Stimulated activated CD4-positive, alpha-beta T cell treated with anti-CD3 and anti-CD28 coated beads, Interleukin-1b, Interleukin-23, amount 100 ng/mL, for 24 hours (primary cell): ENCODE results near the gene TEX13A.
"Not testable (repeated sequence)": the region's sequence is repeated elsewhere in the genome, so short reads cannot be mapped to it uniquely, and the experiment has no call there.

Source experiments
- DNase-seq, 4 experiments: peaks; one replicate each; pipeline ENCODE4 v3.0.0-alpha.2; 2020; ENCODE audit warnings: low read depth in 4 of 4, low spot score in 1 of 4

TEX13A gene

GRCh38 chrX:105220636-105221035 lies at the start of gene TEX13A:
Gene TEX13A, minus strand, starts transcription at chrX:105220694. Its CDS starts 297 bp downstream, at chrX:105220397.
- DNase-seq, result no peak

DNA sequence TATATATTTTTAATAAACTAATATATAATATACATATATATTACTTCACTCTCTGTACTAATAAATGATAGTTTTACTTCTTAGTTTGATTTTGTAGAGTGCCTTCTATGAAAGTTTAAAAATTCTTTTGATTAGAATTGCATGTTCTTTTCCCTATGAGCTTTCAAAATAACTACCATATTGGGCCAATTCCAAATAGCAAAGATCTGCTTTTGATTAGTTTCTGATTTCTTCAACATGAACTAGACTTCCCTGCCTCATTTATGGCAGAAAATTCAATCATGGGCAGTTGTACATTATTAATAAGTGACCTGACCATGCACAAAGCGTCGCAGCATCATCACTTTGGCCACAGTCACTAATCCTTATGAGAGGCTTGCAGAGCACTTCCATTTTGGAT lies 48.9 kb upstream of the TEX13A start:
- no peak for DNase-seq

DNA sequence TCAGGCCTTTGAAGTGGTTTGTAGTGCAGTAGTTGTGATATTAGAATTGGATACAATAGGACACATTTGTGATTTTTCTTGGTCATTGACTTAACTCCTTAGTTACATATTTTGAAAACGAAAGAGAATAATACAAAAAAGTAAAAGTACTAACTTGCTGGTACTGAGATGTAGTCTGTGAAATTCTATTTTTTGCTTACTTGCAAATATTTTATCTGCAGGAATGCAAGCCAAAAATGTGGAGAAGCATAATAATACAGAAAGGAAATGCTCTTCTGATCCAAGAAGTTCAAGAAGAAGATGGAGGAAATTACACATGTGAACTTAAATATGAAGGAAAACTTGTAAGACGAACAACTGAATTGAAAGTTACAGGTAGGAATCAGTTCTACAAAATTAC lies 46.7 kb upstream of the TEX13A start:
- no peak for DNase-seq

DNA sequence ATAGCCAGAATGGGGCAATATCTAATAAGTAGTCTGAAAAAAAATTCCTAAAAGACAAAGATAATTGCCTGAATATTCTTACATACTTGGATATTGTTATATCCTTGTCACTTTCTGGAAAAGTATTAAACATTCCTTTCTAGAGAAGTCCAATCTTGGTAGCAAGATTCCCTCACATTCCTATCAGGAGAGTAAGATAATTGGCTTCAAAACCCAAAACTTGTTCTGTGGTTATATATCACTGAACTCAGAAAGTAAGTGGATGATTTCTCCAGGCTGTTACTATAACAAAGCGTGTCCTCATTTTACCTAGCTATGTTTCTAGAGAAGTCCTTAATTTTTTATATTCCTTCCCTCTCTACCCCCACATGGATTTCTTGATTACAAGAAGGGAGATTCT lies 46.0 kb upstream of the TEX13A start:
- no peak for DNase-seq

DNA sequence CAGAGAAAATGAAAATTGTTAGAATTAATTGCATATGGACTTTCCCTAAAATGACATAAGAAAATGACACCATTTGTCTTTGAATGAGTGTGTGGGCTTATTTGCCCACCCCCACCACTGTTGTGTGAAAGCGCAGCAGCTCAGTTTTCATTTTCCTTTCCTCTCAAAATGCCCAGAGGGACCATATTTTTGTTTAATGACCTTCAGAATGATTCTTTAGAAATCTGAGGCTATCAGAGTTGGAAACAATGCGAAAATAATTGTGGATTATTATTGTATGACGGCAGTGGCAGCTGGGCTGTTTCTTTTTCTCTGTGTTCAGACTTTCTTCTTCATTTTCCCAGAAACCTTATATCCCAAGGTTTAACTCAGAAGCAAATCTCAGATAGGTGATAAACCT lies 44.6 kb upstream of the TEX13A start:
- no peak for DNase-seq

DNA sequence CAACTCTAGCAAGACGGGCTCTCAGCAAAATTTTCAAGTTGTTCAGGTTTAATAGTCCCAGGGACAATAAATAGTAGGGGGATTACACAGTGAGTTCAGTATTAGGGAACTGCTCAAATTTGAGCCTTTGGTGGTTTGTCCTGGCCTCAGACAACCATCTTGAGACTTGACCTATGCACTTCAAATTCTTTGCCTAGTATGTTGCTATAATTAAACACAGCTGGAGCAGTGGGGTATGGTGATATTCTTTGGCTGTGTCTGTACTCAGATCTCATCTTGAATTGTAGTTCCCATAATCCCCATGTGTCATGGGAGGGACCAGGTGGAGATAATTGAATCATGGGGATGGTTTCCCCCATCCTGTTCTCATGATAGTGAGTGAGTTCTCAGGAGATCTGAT lies 43.3 kb upstream of the TEX13A start:
- no peak for DNase-seq

GRCh38 chrX:105263171-105263570 lies 42.7 kb upstream of the TEX13A start:
- no peak for DNase-seq

DNA sequence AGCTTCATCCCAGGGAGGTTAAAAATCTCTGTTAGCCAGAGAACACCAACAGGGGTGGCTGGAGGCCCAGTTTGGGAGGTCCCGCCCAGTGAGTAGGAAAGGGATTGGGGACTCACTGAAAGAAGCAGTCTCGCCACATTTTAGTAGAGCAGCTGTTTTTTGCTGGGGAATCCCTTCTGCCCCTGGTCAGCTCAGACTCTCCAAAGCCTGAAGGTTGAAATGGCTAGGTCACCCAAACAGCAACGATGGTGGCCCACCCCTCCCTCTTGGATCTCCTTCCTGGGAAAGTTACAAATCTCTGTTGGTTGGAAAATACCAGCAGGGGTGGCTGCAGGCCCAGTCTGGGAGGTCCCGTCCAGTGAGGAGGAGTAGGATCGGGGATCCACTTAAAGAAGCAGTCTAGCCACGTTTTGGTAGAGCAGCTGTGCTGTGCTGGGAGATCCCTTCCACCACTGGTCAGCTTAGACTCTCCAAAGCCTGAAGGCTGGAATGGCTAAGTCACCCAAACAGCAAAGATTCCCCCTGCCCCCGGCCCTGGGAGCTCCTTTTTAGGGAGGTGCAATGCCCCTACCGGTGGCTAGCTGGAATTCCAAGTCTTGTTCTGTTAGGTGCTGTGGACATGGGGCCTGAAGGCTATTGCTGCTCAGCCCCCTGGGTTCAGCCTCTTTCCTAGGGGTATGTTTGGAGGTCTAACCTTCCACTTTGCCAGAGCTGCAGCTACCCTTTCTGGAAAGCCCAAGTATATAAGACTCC lies 40.0 kb upstream of the TEX13A start:
- no peak for DNase-seq

- DNase-seq, result no peak
These were observed 20.6 kb upstream of the TEX13A start for GRCh38 chrX:105241056-105241455.

DNA sequence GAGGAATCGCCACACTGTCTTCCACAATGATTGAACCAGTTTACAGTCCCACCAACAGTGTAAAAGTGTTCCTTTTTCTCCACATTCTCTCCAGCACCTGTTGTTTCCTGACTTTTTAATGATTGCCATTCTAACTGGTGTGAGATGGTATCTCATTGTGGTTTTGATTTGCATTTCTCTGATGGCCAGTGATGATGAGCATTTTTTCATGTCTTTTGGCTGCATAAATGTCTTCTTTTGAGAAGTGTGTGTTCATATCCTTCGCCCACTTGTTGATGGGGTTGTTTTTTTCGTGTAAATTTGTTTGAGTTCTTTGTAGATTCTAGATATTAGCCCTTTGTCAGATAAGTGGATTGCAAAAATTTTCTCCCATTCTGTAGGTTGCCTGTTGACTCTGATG lies 16.9 kb upstream of the TEX13A start:
- not testable (repeated sequence) for DNase-seq

DNA sequence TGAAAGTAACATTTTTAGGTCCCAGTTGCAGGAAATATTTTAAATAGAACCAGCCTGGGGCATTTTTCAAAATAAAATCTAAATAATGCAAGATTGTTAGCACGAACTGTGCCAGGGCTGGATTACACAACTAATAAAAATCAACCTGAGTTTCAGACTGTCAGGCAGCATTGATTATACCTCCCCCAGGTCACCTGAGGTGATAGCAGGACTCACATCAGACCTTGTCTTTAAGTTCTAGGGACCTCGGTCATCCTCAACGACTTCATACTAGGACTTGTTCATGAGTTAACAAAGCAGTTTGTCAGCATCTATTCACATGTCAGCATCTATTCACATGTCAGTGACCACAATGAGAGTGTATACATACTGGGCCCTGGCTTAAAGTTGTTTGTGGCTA lies 8.7 kb upstream of the TEX13A start:
- DNase-seq, result no peak

DNA sequence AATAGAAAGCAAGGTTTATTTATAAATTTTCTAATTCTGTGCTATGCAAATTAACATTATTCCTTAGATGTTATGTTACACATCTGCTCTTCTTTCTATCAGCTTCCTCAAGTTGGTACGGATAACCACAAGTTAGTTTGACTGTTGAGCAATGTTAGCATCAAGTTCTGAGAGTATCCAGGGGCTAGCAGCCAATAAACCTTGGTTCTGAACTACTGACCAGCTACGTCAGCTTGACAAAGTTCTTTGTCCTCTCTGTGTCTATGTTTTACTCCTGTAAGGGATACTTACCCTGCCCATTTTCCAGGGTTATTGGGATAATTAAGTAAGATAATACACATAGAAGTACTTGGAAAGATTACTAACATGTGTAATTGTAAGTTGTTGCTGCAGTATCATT lies 8.1 kb upstream of the TEX13A start:
- DNase-seq, result no peak

DNA sequence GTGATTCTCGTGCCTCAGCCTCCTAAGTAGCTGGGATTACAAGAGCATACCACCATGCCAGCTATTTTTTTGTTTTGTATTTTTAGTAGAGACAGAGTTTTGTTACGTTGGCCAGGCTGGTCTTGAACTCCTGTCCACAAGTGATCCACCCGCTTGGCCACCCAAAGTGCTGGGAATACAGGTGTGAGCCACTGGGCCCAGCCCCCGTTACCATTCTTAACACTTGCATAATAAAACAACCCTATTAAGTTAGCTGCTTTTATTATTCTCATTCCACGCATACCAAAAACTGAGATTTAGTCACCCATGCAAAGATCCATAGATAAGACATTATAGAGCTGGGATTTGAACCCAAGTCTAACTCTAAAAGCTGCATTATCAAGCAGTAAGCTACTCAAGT lies 6.0 kb upstream of the TEX13A start:
- DNase-seq, result no peak

DNA sequence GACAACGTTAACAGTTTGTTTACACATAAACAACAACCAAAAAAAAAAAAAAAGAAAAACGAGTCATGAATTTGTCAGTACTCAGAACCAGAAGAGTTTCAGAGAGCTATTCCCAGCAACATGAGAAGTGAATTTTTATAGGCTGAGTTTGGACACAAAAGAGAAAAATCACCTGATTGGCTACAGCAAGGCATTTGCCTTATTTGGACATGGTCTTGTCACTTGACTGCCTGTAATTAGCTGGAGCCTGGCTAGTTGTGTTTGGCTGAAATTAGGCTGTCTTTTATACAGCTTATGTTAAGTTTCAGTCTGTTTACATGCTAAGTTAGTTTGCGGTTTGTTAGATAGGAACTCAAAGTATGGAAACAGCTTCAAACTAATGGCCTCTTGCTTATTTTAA lies 880 bp upstream of the TEX13A start:
- no peak for DNase-seq

DNA sequence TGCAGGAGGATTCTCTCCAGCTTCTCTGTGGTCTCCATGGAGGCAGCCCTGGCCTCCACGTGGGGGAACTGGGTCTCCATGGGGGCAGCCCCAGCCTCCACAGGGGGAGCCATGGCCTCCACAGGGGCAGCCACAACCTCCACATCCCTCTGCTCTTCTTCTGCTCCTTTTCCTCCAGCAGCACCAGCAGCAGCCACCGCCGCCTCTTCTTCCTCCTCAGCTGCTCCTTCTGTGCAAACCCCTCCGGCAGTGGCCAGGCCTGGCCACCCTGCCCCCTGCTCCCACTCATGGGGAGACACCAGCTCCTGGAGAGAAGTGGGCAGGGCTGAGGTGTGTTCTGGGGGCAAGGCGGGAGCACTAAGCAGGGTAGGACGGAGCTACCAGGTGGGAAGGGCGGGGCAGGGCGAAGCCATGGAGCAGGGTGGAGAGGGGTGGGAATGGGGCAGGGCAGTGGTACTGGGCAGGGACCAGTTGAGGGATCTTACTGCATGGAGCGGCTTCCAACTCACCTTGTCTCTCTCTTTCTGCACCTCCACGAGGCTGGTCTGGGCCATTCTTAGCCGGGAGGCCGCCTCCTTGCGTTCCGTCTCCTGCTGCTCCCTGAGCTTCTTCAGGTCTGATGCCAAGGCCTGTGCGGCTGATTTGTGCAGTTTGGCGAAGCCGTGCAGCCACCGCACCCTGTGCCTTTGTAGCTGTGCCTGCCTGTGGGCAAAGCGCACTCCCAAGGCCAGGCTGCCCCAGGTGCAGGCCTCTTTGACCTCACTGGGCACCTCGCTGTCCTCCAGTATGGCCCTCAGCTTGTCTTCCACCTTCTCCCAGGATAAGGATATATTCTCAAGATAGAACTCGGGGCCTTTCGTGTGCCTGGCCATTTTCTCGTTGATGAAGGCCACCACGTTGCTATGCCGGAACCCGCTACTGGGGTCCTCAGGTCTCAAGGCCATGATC lies 766 bp downstream of the TEX13A start:
- no peak for DNase-seq

DNA sequence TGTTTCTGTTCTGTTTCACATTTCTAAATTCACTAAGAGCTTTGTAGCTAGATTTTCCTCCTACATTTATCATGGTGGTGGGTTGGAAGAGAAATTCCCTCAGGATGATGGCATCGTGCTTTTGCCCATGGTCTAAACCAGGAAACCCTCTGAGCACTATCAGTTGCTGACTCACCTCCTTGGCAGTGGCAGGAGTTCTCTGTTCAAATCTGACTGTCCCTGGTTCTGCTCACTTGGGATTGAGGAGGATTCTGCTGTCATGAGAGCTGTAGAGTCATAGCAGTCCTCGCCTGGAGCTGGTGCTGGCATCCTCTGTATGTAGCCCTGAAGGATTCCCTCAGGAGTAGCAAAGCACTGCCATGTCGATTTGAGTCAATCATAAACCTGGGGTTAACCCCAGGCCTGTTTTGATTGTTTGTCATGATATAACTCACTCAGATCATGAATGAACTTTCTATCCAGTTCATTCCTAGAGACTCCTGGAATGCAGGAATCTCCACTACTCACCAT lies 9.4 kb downstream of the TEX13A start:
- DNase-seq, result no peak

DNA sequence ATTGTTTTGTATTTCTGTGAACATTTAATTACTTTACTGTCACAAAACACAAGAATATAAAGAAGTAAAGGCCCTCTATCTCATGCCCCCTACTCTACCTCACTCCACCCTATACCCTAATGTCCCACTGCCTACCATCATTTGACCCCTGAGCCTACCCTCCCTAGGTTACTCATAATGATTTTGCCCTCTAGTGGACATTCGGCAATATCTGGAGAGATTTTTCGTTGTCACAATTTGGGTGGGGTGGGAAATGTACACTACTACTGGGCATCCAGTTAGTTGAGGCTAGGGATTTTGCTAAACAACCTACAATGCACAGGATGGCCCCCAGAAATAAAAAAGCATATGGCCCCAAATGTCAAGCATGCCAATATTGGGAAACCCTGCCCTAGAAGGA lies 10.2 kb downstream of the TEX13A start:
- no peak for DNase-seq

GRCh38 chrX:105209406-105209805 lies 11.1 kb downstream of the TEX13A start:
- DNase-seq, result no peak

- no peak for DNase-seq
These were observed 28.6 kb downstream of the TEX13A start for GRCh38 chrX:105191878-105192277.

DNA sequence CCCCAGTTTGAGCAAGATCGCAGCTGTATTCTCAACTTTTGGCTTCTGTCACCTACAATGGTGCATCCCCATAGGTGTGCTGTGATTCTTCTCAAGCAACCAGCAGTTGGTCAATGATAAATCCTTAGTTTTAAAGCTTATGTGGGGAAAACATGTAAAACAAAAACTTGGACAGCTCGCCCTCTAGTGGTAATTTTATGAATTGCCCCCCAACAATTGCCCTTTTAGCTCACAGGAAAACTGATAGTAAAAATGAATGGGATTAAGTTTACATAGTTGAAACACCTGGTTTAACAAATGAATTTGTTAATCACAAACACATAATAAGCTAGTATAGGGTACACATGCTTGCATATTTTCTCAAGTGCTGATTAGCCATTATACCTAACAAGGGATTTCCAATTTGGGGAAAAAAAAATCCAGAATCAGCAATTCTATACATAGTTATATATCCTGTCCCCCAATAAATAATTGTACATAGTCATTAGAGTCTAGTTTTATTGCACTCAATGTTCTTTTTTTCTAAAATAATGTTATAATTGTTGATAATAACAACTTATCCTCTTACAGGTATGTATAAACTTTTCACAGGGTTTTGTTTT lies 30.1 kb downstream of the TEX13A start:
- no peak for DNase-seq

DNA sequence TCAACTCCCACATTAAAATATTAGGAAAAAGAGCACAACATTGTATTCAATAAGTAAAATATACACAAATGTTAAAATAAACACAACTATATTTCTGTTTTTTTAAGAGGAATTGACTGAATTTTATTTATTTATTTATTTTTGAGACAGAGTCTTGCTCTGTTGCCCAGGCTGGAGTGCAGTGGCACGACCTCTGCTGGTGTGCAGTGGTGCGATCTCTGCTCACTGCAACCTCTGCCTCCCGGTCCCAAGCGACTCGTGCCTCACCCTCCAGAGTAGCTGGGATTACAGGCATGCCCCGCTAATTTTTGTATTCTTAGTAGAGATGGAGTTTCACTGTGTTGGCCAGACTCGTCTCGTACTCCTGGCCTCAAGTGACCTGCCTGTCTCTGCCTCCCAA lies 31.4 kb downstream of the TEX13A start:
- no peak for DNase-seq

GRCh38 chrX:105179644-105180043 lies 40.9 kb downstream of the TEX13A start:
- no peak for DNase-seq
